K562 (cell line): ENCODE results near the gene PLCL2. TPM values are rescaled to one million over a fixed set of nuclear protein-coding genes. Genes with fewer than 3 reads are reported as not detected.

Experiments
- ATAC-seq: fragments of 200-7000 bp; cut with Tn5 transposase; 3 replicates; pipeline ENCODE4 v1.9.1; 2020; ENCODE audit warnings: moderate library complexity
- BruUV-seq: library from RNA; stranded (reverse); fragments of 400-500 nt; replicated peaks from 2 replicates; lab custom pipeline; 2021; lab: Mats Ljungman, UMichigan
- CTCF ChIA-PET: fragments of 300-600 bp; formaldehyde crosslinking; extraction: SDS; loops from one replicate; lab custom pipeline; 2021; ENCODE audit warnings: low intra/inter-chr PET ratio; lab: Yijun Ruan, JAX
- POLR2A ChIA-PET: fragments of 300-600, 350-650 bp; sonication (Branson Sonifier 250); formaldehyde crosslinking; extraction: SDS; loops from one replicate; lab custom pipeline; 2021; ENCODE audit warnings: antibody characterized with exemption, inconsistent platforms; lab: Yijun Ruan, JAX
- DNase-seq, 4 experiments: peaks; one replicate each; pipeline versions ENCODE4 v3.0.0 to v3.0.0-alpha.2; 2011 to 2018; ENCODE audit warnings: low spot score in 3 of 4, mixed read lengths in 3 of 4; ENCODE audit errors: extremely low read depth in 1 of 4
- FAIRE-seq: peaks from 2 replicates; lab custom pipeline; 2011; peaks lifted over from hg19 to GRCh38; lab: Jason Lieb, UNC
- H2AFZ ChIP-seq: 2 replicates; pipeline ENCODE4 v1.6.0; 2011; ENCODE audit warnings: low read depth, low read length, control low read depth, inconsistent platforms
- H3K27ac ChIP-seq: fragments of 200-600 bp; 3 replicates; pipeline ENCODE4 v1.8.0; 2011; ENCODE audit warnings: low read depth, mild to moderate bottlenecking, control low read depth, inconsistent platforms, low read length, moderate library complexity, mixed read lengths; ENCODE audit errors: extremely low read depth
- H3K27me3 ChIP-seq, 2 experiments: fragments of 300-600 bp in 1 of 2; 2 replicates in 1 of 2; 3 replicates in 1 of 2; pipeline versions ENCODE4 v1.6.0 to v1.8.0; 2011; ENCODE audit warnings: inconsistent platforms in 2 of 2, low read length in 2 of 2, mild to moderate bottlenecking in 1 of 2, mixed read lengths in 1 of 2, moderate library complexity in 1 of 2; ENCODE audit not compliant: control insufficient read depth in 2 of 2, insufficient read depth in 2 of 2
- H3K36me3 ChIP-seq: fragments of 300-600 bp; 3 replicates; pipeline ENCODE4 v1.8.0; 2011; ENCODE audit warnings: mild to moderate bottlenecking, low read length, inconsistent platforms; ENCODE audit not compliant: control insufficient read depth, insufficient read depth
- H3K4me1 ChIP-seq, 2 experiments: fragments of 200-600 bp in 1 of 2; replicated peaks in 1 of 2; 2 replicates in 1 of 2; 3 replicates in 1 of 2; pipeline versions ENCODE4 v1.5.1 to v1.8.0; 2011; ENCODE audit warnings: inconsistent platforms in 2 of 2, low read length in 2 of 2, mild to moderate bottlenecking in 1 of 2, mixed read lengths in 1 of 2, moderate library complexity in 1 of 2; ENCODE audit not compliant: control insufficient read depth in 2 of 2, insufficient read depth in 2 of 2
- H3K4me2 ChIP-seq: 2 replicates; pipeline ENCODE4 v1.6.1; 2011; ENCODE audit warnings: low read length, control low read depth, inconsistent platforms, mixed read lengths; ENCODE audit not compliant: insufficient read depth
- H3K4me3 ChIP-seq: fragments of 200-600 bp; sonication (generic), shearing (Covaris generic); 2 replicates; pipeline ENCODE4 v1.5.1; 2016; ENCODE audit warnings: control low read depth, inconsistent platforms
- H3K79me2 ChIP-seq: fragments of 200-600 bp; 3 replicates; pipeline ENCODE4 v1.8.0; 2011; ENCODE audit warnings: low read length, inconsistent platforms; ENCODE audit not compliant: control insufficient read depth, insufficient read depth
- H3K9ac ChIP-seq, 2 experiments: 2 replicates each; pipeline versions ENCODE4 v1.6.0 to v1.6.1; 2011; ENCODE audit warnings: low read depth in 2 of 2, low read length in 2 of 2, control low read depth in 1 of 2, inconsistent platforms in 1 of 2, mild to moderate bottlenecking in 1 of 2, mixed read lengths in 1 of 2; ENCODE audit not compliant: insufficient read depth in 1 of 2
- H3K9me1 ChIP-seq: one replicate; pipeline ENCODE4 v1.6.0; 2011; ENCODE audit warnings: inconsistent platforms, mild to moderate bottlenecking, low read length, moderate library complexity; ENCODE audit not compliant: control insufficient read depth, insufficient read depth
- H3K9me3 ChIP-seq: replicated peaks from 2 replicates; pipeline ENCODE4 v1.5.1; 2011; ENCODE audit warnings: low read depth, low read length, inconsistent platforms; ENCODE audit not compliant: control insufficient read depth, insufficient read depth
- H4K20me1 ChIP-seq: replicated peaks from 2 replicates; pipeline ENCODE4 v1.6.1; 2011; ENCODE audit warnings: low read length, inconsistent platforms, mixed read lengths; ENCODE audit not compliant: control insufficient read depth, insufficient read depth
- ADNP ChIP-seq: fragments of 200-800 bp; sonication (Bioruptor generic); IDR thresholded peaks from 2 replicates; pipeline ENCODE4 v1.6.1; 2016; ENCODE audit warnings: missing genetic modification characterization, missing compliant biosample characterization
- BRD4 ChIP-seq: fragments of 200-600 bp; sonication (generic); IDR thresholded peaks from 2 replicates; pipeline ENCODE4 v1.6.1; 2017; ENCODE audit warnings: inconsistent platforms
- CTCF ChIP-seq, 3 experiments: IDR thresholded peaks in 2 of 3; conservative IDR thresholded peaks in 1 of 3; 2 replicates each; pipeline ENCODE4 v1.5.1; 2011 to 2012; ENCODE audit warnings: low read length in 3 of 3, mild to moderate bottlenecking in 3 of 3, control low read depth in 2 of 3, improper control_type of control experiment in 1 of 3, inconsistent platforms in 1 of 3, low read depth in 1 of 3, mixed read lengths in 1 of 3, moderate library complexity in 1 of 3; ENCODE audit not compliant: insufficient read depth in 2 of 3
- ELK3 ChIP-seq: fragments of 450-650 bp; formaldehyde crosslinking; IDR thresholded peaks from 2 replicates; pipeline ENCODE4 v1.4.0; 2020; ENCODE audit warnings: mild to moderate bottlenecking
- ESRRB ChIP-seq: fragments of 250-450 bp; sonication (Bioruptor Pico); IDR thresholded peaks from 2 replicates; pipeline ENCODE4 v1.5.0; 2020; ENCODE audit warnings: mild to moderate bottlenecking, moderate library complexity, borderline replicate concordance
- SRSF1 ChIP-seq: fragments of 200-400 bp; formaldehyde crosslinking; IDR thresholded peaks from 2 replicates; pipeline ENCODE4 v1.6.1; 2017; ENCODE audit warnings: mild to moderate bottlenecking, low read depth, low read length, moderate library complexity
- THRA ChIP-seq: fragments of 450-650 bp; IDR thresholded peaks from 2 replicates; pipeline ENCODE4 v1.6.1; 2017; ENCODE audit warnings: mild to moderate bottlenecking, moderate library complexity
- YY1 ChIP-seq, 3 experiments: IDR thresholded peaks; 2 replicates each; pipeline ENCODE4 v1.6.1; 2011; ENCODE audit warnings: low read length in 2 of 3, mild to moderate bottlenecking in 2 of 3, moderate library complexity in 2 of 3, borderline replicate concordance in 1 of 3, control low read depth in 1 of 3, low read depth in 1 of 3; ENCODE audit not compliant: insufficient read depth in 3 of 3, insufficient replicate concordance in 2 of 3, control insufficient read depth in 1 of 3, insufficient read length in 1 of 3; ENCODE audit errors: extremely low read depth in 1 of 3
- ZNF263 ChIP-seq: sonication (generic); formaldehyde crosslinking; IDR thresholded peaks from 2 replicates; pipeline ENCODE4 v1.8.0; 2022; ENCODE audit warnings: mild to moderate bottlenecking, missing genetic modification reagents, borderline replicate concordance
- WGBS: fragments of 100-300 bp; shearing (Covaris generic); methylation state at CpG from one replicate; pipeline ENCODE4 v1.1.6; 2016; ENCODE audit warnings: low coverage, mixed read lengths; ENCODE audit not compliant: insufficient coverage; ENCODE audit errors: missing lambda C conversion rate; 5-methylcytosine and 5-hydroxymethylcytosine counted together
- in situ Hi-C: fragments of 300-500 bp; cut with MboI; formaldehyde crosslinking; loops from 4 replicates; pipeline ENCODE4 v1.15.0; 2018; ENCODE audit warnings: inconsistent platforms, mixed read lengths
- intact Hi-C: fragments of 100-400 bp; cut with micrococcal nuclease; formaldehyde crosslinking; loops from 2 replicates; pipeline ENCODE4 v1.14.2; 2022
- polyA plus RNA-seq, 8 experiments: library from polyadenylated mRNA; depleted of rRNA in 4 of 8; stranded (reverse) in 5 of 8; unstranded in 3 of 8; fragments of >200 nt; fragmentation: Nextera tagmentation in 2 of 8; fragmentation: Illumina TruSeq in 1 of 8; extraction: Ambion mirVana in 2 of 8; extraction: Trizol in 1 of 8; gene quantifications; 2 replicates each; pipeline versions ENCODE4 v1.2.1 to v1.2.3, GENCODE V29; 2011 to 2014; ENCODE audit warnings: inconsistent platforms in 1 of 8, missing spikeins in 1 of 8
- total RNA-seq, 7 experiments: library from RNA; depleted of rRNA in 6 of 7; stranded (reverse); fragments of >200 nt in 6 of 7; fragmentation: Illumina TruSeq in 2 of 7; extraction: Trizol in 2 of 7; gene quantifications; 2 replicates each; pipeline versions ENCODE4 v1.2.1 to v1.2.3, GENCODE V29; 2011 to 2021; ENCODE audit warnings: low replicate concordance in 1 of 7
- TF ChIP-seq, protein P1 (sequence below): fragments of 450-650 bp; IDR thresholded peaks from 2 replicates; pipeline ENCODE4 v1.6.1; 2017; ENCODE audit warnings: antibody characterized with exemption
- TF ChIP-seq, protein P2 (sequence below): sonication (generic); formaldehyde crosslinking; IDR thresholded peaks from 2 replicates; pipeline ENCODE4 v1.8.0; 2022; ENCODE audit warnings: missing genetic modification reagents, mild to moderate bottlenecking, moderate library complexity, borderline replicate concordance

Gene PLCL2
- total and polyA plus RNA-seq, 9 of the 15 experiments (the other 6 are each of a cell fraction or from before 2014, with no cell fraction given), result 0.03 to 0.18 (median 0.11) TPM; not detected in 2

DNA sequence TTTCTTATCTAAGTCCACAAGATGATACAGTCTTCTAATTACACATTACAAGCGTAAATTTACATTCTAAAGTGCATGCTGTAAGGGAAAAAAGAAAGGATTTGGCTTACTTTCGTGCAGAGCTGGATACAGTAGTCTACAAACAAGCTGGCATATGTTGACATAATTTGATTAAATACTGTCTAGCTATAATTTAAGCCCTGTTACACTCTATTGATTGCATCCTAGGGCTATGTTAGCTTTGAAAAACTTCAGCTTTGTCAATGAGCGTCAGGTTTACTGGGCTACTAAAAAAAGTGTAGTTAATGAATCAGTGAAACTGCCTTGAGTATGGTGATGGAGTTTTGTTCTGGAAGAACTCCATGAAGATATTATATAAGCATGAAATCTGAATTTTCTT is 24.5 kb upstream of the PLCL2 start:
- no peaks in the 10 kb centered on the region for H3K79me2 ChIP-seq
- H3K27ac ChIP-seq, result no peak overlapping the region
- no peak for ATAC-seq
- H3K9me1 ChIP-seq, result no peaks in the 10 kb centered on the region
- POLR2A ChIA-PET, result interaction anchor here (1.1 kb wide), 1 partner anchor 22 kb away, joined by 4 read pairs; no protein-coding TSS in a partner anchor
- intact Hi-C loops, result no loop called here
- CTCF ChIA-PET, result no interaction called here
- in situ Hi-C loops, result no loop called here
- H3K4me2 ChIP-seq, result no peak overlapping the region
- H2AFZ ChIP-seq, result no peak overlapping the region
- no peaks in the 10 kb centered on the region for H4K20me1 ChIP-seq
- no TSS peak for BruUV-seq
- WGBS, result 0% methylated on average over 3 of the region's 3 CpGs
- DNase-seq, result no peak
- peaks cover 0 to 2% of the 10 kb centered on the region in 2 experiments; a peak in 1 of 5 replicates for H3K27me3 ChIP-seq
- H3K4me1 ChIP-seq, result no peaks in the 10 kb centered on the region
- no peak overlapping the region for H3K9ac ChIP-seq
- no peak overlapping the region for H3K4me3 ChIP-seq
- H3K9me3 ChIP-seq, result no peaks in the 10 kb centered on the region
- no peaks in the 10 kb centered on the region for H3K36me3 ChIP-seq
- FAIRE-seq, result no peak
- TF ChIP-seq SRSF1 (no peak), ZNF263 (CRISPR knock-in tag) (no peak), BRD4 (no peak), ADNP (tag) (no peak), ELK3 (CRISPR knock-in tag) (no peak), ESRRB (no peak), CTCF (IDR thresholded peaks at IDR 0.05 in 2 of 3, conservative IDR thresholded peaks at IDR 0.05 in 1 of 3; ENCODE audit: insufficient read depth in 2 of 3, low read depth in 1 of 3, low read length in 3 of 3) (no peak), YY1 (IDR thresholded peaks at IDR 0.05; ENCODE audit: borderline replicate concordance in 1 of 3, control insufficient read depth in 1 of 3, extremely low read depth in 1 of 3, insufficient read depth in 3 of 3, insufficient read length in 1 of 3, insufficient replicate concordance in 2 of 3, low read depth in 1 of 3, low read length in 2 of 3) (no peak), THRA (no peak)
- TF ChIP-seq, protein P1, sequence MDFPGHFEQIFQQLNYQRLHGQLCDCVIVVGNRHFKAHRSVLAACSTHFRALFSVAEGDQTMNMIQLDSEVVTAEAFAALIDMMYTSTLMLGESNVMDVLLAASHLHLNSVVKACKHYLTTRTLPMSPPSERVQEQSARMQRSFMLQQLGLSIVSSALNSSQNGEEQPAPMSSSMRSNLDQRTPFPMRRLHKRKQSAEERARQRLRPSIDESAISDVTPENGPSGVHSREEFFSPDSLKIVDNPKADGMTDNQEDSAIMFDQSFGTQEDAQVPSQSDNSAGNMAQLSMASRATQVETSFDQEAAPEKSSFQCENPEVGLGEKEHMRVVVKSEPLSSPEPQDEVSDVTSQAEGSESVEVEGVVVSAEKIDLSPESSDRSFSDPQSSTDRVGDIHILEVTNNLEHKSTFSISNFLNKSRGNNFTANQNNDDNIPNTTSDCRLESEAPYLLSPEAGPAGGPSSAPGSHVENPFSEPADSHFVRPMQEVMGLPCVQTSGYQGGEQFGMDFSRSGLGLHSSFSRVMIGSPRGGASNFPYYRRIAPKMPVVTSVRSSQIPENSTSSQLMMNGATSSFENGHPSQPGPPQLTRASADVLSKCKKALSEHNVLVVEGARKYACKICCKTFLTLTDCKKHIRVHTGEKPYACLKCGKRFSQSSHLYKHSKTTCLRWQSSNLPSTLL, result no peak
- TF ChIP-seq, protein P2, sequence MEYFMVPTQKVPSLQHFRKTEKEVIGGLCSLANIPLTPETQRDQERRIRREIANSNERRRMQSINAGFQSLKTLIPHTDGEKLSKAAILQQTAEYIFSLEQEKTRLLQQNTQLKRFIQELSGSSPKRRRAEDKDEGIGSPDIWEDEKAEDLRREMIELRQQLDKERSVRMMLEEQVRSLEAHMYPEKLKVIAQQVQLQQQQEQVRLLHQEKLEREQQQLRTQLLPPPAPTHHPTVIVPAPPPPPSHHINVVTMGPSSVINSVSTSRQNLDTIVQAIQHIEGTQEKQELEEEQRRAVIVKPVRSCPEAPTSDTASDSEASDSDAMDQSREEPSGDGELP (CRISPR knock-in tag), result no peak
